ENCODE results near the gene EXOSC7. TPM values are rescaled to one million over a fixed set of nuclear protein-coding genes. Genes with fewer than 3 reads are reported as not detected.
A peak's percentile ranks its signal among the peaks of the same experiment; 100 is the strongest.

The EXOSC7 gene
- 10 to 100 TPM; 20.0 to 23.4 TPM for total RNA-seq
- polyA plus RNA-seq: 10 to 100 TPM; 15.5 to 27.2 TPM

- no peak for TF ChIP-seq SP1 (IDR thresholded peaks at IDR 0.05)
- TF ChIP-seq ATF3 (IDR thresholded peaks at IDR 0.05): no peak
- TF ChIP-seq YY1 (IDR thresholded peaks at IDR 0.05): peak; percentile 96
- TF ChIP-seq FOXA1 (IDR thresholded peaks at IDR 0.05): no peak
- no peak for TF ChIP-seq HNF4A (conservative IDR thresholded peaks at IDR 0.05)
- no peak for TF ChIP-seq EGR1 (IDR thresholded peaks at IDR 0.05; ENCODE audit: low read depth in 2 of 2)
- peak; percentile 95 for DNase-seq (ENCODE audit: low spot score)
- WGBS: under 1% methylated on average over 82 of the region's 82 CpGs
- no peaks in the 10 kb centered on the region for H3K36me3 ChIP-seq (ENCODE audit: control insufficient read depth in 4 of 4, insufficient read depth in 3 of 4, low read depth in 1 of 4, low read length in 3 of 4)
- peak within 1 kb of the TSS; percentile 75 to 97 (median 94) for H3K4me3 ChIP-seq (ENCODE audit: low read depth in 1 of 3, low read length in 3 of 3)
- peak within 1 kb of the TSS; percentile 84 to 88 for H3K27ac ChIP-seq (ENCODE audit: low read depth in 1 of 2, low read length in 2 of 2)
- no peaks in the 10 kb centered on the region for H3K9me3 ChIP-seq (ENCODE audit: control insufficient read depth in 4 of 4, low read length in 3 of 4)
- H3K4me1 ChIP-seq (ENCODE audit: control insufficient read depth in 4 of 4, insufficient read depth in 4 of 4, low read length in 3 of 4): peaks cover 8 to 23% (median 17%) of the 10 kb centered on the region in 4 donors
- peak within 1 kb of the TSS; percentile 85 to 93 for H3K9ac ChIP-seq (ENCODE audit: low read depth in 1 of 2, low read length in 2 of 2)
- no peaks in the 10 kb centered on the region for H3K27me3 ChIP-seq (ENCODE audit: control insufficient read depth in 4 of 4, insufficient read depth in 4 of 4, low read length in 3 of 4)
Observed at GRCh38 chr3:44976002-44976815, at the start of gene EXOSC7, which contains the start of gene ZDHHC3. EXOSC7 (plus strand) TSS chr3:44976244; CDS start chr3:44976278, 34 bp downstream. ZDHHC3 (minus strand) TSS chr3:44976174; CDS start chr3:44959436, 16,738 bp downstream.

DNA sequence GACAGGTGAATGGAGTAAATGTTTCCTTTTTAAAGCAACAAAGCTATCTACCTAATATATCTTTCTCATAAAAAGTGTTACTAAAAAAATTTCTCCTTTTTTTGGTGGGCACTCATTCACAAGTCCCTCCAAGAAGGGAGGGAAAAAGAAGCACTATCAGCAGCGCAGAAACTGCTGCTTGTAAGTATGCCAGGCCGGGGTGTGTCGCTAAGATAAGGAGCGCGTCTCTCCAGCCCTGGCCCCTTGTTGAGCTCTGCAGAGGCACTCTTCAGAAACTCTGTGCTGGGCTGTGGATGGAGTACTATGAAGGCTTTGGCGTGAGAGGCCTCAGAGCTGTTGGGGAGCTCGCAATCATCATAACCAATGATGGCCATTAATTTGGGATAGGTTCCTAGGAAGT lies 49.1 kb upstream of the EXOSC7 start:
- DNase-seq (ENCODE audit: low spot score): peak; percentile 77

More for the DNA sequence above, 49.1 kb upstream of the EXOSC7 start:
- Histone ChIP-seq H3K36me3 (ENCODE audit: control insufficient read depth in 4 of 4, insufficient read depth in 3 of 4, low read depth in 1 of 4, low read length in 3 of 4) (peaks cover 12 to 53% (median 22%) of the 10 kb centered on the region in 4 donors), H3K27me3 (ENCODE audit: control insufficient read depth in 4 of 4, insufficient read depth in 4 of 4, low read length in 3 of 4) (no peaks in the 10 kb centered on the region), H3K9ac (ENCODE audit: low read depth in 1 of 2, low read length in 2 of 2) (no peak overlapping the region), H3K27ac (ENCODE audit: low read depth in 1 of 2, low read length in 2 of 2) (no peak overlapping the region), H3K9me3 (ENCODE audit: control insufficient read depth in 4 of 4, low read length in 3 of 4) (no peaks in the 10 kb centered on the region), H3K4me1 (ENCODE audit: control insufficient read depth in 4 of 4, insufficient read depth in 4 of 4, low read length in 3 of 4) (no peaks in the 10 kb centered on the region), H3K4me3 (ENCODE audit: low read depth in 1 of 3, low read length in 3 of 3) (no peak overlapping the region)
- WGBS: 95% methylated on average over 7 of the region's 7 CpGs
- TF ChIP-seq JUND (IDR thresholded peaks at IDR 0.05): no peak
- no peak for TF ChIP-seq FOXA2 (IDR thresholded peaks at IDR 0.05)
- no peak for TF ChIP-seq REST (IDR thresholded peaks at IDR 0.05)
- TF ChIP-seq SP1 (IDR thresholded peaks at IDR 0.05): no peak
- TF ChIP-seq RXRA (IDR thresholded peaks at IDR 0.05): no peak
- TF ChIP-seq RAD21 (IDR thresholded peaks at IDR 0.05): no peak
- TF ChIP-seq FOXA1 (IDR thresholded peaks at IDR 0.05): no peak
- TF ChIP-seq, protein P1, sequence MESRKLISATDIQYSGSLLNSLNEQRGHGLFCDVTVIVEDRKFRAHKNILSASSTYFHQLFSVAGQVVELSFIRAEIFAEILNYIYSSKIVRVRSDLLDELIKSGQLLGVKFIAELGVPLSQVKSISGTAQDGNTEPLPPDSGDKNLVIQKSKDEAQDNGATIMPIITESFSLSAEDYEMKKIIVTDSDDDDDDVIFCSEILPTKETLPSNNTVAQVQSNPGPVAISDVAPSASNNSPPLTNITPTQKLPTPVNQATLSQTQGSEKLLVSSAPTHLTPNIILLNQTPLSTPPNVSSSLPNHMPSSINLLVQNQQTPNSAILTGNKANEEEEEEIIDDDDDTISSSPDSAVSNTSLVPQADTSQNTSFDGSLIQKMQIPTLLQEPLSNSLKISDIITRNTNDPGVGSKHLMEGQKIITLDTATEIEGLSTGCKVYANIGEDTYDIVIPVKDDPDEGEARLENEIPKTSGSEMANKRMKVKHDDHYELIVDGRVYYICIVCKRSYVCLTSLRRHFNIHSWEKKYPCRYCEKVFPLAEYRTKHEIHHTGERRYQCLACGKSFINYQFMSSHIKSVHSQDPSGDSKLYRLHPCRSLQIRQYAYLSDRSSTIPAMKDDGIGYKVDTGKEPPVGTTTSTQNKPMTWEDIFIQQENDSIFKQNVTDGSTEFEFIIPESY (IDR thresholded peaks at IDR 0.05): no peak
- no peak for TF ChIP-seq GABPA (IDR thresholded peaks at IDR 0.05 in 1 of 2, conservative IDR thresholded peaks at IDR 0.05 in 1 of 2)

Measured in liver (tissue), 9 donors.